Measurements from ENCODE around the gene ALMS1.
A peak's percentile ranks its signal among the peaks of the same experiment; 100 is the strongest.
"Not testable (repeated sequence)": the region's sequence is repeated elsewhere in the genome, so short reads cannot be mapped to it uniquely, and the experiment has no call there.

ALMS1 gene

DNA sequence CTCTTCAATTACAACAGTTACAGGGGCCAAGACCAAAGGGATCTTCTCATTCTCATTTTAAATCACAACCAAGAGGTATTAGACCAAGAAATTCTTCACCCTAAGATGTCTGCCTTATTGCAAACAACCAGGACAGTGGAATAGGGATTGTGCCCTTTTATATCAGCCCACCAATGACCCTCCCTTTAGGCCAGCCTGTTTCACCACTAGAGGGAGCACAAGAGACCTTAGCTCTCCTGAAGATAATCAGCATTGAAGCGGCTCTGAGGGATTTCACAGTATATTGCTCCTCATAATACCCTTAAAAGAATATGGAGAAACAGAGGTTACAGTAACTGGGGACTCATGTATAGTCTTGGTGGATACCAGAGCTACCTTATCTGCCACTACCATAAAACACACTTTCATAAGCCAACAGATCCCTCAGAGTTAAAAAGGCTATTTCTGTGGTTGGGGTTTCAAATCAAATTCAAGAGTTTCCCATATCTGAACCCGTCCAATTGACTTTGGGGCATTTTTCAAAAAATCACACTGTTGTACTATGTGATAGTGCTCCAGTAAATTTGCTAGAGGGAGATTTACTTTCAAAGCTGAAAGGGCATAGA is 245.1 kb downstream of the ALMS1 start:
- DNase-seq: peak; percentile 61

DNA sequence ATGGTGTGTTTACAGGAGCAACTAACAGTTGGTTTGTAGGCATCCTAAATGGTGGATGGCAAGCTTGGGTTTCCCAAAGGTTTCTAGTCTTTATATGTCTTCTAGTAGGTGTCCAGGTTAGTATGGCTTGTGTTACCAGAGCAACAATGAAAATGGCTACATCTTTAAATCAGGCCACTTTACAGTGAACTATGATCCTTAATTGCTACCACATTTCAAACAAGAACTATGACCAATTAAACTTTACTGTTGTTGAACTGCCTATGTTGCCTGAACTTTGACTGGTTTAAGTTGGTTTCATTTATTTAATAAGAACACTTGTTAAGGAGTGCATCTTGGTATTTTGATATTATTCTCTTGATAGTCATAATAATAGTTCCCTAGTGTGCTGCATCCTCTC is 251.3 kb downstream of the ALMS1 start:
- not testable (repeated sequence) for DNase-seq

DNA sequence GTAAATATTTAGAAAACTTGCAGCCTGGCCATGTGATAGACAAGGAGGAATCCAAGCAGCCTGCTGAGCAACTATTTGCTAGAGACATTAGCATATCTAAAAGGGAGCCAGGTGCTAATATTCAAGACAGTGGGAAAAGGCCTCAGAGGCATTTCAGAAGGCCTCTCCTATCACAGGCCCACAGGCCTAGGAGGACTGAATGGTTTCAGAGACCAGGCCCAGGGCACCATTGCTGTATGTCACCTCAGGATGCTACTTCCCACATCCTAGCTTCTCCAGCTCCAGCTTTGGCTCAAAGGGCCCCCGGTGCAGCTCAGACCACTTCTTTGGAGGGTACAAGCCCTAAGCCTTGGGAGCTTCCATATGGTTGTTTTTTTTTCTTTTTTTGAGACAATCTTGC is 252.8 kb downstream of the ALMS1 start:
- no peak for DNase-seq

DNA sequence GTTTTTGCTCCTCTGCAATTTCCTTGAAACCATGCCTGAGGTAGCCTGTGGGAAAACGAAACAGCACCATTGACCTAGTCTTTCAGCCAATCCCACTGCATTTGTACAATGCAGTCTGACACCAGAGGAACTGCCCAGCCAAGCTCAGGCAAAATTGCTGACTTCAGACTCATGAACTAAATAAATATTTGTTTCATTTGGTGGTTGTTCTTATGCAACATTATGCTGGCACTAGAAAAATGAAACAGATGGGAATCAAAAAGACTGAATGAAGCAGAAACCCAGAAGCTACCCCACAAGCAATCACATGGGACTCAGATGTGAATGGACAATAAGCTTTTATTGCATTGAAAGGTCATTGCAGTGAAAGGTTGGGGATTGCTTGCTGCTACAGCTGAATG is 254.9 kb downstream of the ALMS1 start:
- no peak for DNase-seq

DNA sequence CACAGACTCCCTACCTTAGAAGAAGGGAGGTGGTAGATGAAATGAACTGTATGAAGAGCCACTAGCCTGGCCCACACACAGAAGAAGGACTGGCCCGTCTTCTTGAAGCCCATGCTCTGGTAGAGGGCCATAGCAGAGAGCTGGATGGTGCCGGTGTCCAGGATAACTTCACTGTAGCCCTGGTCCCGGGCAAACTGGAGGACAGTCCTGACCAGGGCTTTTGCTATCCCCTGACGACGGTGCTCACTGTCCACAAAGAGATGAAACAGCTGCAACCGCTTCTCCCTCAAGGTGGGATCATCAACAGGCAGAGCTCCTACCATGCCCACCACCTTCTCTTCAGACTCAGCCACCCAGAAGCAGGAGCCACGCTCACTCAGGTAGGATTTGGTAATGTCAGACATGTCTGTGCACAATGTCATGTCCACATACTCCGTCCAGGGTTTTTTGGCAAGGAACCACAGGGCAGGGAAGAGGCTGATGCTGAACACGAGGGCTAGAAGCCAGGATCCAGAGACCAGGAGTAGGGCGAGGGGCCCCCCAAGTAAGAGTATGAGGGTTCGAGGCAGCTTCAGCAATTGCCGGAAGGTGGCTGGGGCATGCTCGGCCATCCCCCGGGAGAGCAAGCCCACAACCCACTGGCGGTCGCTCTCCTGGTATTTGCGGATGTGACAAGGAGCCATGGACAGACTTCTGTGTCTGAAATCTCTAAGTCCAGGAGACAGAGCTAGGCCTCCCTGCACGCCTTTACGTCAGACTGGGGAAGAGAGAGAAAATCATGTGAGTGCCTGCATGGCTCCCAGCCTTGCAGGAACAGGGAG is 255.5 kb downstream of the ALMS1 start:
- DNase-seq: no peak

DNA sequence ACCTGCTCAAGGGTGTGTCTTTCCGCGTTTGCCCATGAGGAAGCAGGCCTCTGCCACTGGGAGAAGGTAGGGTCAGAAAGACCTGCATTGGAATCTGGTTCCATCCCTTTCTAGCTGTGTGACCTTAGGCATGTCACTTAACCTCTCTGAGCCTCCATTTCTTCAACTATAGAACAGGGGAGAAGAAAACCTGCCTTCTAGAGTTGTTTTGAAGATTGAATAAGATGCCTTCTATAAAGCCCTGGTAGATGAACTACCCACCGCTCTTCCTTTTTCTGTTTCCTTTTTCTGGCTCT is 256.1 kb downstream of the ALMS1 start:
- no peak for DNase-seq

DNA sequence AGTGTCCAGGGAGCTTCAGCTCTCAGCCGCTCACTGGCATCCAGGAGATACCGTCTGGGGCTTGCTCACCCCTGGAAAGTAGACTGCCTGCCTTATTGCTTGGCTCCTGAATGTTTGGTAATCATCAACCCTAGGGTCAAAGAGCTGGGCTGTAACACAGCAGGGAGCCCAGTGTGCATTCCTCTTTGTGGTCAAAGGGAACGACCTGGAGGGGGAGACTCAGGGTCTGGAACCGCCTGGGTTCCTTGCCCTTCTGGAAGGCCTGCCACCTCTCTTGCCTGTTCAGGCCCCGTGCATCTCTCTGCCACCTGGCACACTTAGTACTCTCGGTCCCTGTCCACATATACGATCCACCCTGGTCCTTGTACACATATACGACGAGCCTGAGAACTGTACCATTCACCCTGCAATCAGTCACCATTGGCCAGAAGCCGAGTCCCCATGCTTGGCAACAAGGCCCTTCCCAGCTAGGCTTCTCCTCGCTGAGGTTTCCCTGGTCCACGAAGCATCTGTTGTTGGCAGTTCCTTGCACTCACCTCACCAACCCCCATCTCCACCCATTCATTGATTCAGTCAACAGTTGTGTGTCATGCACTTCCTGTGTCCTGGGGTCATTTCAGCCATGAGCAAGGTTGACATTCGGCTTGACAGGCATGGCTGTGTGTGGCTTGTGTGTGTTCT is 256.8 kb downstream of the ALMS1 start, which contains the start of gene NAT8:
TSS of gene NAT8 (minus strand) at position 85 of the 681 bp plus-strand sequence. CDS start 794 bp downstream, outside the sequence.
- DNase-seq: no peak

DNA sequence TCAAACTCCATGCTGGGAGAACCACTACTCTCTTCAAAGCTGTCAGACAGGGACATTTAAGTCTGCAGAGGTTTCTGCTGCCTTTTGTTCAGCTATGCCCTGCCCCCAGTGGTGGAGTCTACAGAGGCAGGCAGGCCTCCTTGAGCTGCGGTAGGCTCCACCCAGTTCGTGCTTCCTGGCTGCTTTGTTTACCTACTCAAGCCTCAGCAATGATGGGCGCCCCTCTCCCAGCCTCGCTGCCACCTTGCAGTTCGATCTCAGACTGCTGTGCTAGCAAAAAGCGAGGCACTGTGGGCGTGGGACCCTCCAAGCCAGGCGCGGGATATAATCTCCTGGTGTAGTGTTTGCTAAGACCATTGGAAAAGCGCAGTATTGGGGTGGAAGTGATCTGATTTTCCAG is 262.1 kb downstream of the ALMS1 start:
- not testable (repeated sequence) for DNase-seq

DNA sequence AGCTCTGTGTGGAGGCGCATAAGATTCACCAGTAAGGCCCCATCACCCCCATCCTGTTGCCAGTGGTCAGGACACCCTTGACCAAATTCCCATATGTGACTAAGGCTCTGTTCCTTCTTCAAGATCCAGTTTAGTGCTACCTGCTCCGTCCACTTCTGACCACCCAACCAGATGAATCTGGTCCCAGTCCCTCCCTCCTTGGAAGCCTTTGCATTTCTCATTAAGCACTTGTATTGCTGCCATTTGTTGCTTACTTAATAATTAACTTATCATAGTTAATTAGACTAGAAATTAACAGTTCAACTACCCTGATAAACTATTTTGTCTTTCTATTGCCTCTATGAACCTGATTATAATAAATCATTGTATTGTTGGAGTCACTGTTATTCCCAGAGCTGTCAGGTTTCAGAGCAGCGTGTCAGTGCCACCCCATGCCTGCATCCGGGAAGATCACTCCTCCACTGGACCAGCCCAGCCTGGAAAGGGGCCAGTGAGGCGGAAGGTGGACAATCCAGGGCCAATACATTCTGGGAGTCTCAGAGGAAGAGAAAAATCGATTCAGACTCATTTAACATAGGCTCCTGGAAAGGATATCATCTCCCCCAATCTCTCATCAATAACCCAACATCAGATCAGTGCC is 266.1 kb downstream of the ALMS1 start:
- DNase-seq: no peak

DNA sequence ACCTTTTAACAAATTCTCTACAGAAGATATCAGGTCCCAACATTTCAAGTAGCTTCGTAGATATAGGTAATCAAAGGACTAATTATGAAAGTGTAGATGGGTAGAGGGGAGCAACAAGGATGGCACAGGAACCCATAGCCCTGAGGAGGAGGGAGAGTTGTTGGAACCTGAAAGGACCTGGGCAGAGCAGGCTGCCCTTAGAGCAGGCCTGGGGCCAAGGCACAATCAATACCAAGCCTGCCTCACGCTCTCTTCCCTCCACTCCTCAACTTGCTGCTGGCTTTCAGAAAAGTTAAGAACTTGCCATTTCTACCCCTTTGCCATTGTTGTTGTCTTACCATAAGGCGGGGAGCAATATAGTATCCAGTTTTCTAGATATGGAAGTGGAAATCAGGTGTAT is 266.7 kb downstream of the ALMS1 start:
- DNase-seq: no peak

DNA sequence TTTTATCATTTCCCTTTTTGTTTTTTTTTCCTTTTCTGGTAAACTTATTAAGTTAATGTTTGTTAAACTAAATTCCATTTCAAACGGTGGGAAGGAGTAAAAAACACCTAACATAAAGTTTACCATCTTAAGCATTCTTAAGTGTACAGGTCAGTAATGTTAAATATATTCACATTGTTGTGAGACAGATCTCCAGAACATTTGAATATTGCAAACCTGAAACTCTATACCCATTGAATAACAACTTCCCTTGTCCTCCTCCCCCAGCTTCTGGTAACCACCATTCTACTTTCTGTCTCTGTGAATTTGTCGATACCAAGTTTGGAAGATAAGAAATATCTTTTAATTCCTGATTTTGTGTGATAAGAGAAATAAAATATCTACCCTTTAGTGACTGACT is 268.5 kb downstream of the ALMS1 start:
- no peak for DNase-seq
